ENCODE data around the gene TMCC1. TPM values are rescaled to one million over a fixed set of nuclear protein-coding genes. Genes with fewer than 3 reads are reported as not detected.
"Not testable (repeated sequence)": the region's sequence is repeated elsewhere in the genome, so short reads cannot be mapped to it uniquely, and the experiment has no call there.

Gene TMCC1
- total RNA-seq, 1 donor from 2014 or later: 37.8 TPM

DNA sequence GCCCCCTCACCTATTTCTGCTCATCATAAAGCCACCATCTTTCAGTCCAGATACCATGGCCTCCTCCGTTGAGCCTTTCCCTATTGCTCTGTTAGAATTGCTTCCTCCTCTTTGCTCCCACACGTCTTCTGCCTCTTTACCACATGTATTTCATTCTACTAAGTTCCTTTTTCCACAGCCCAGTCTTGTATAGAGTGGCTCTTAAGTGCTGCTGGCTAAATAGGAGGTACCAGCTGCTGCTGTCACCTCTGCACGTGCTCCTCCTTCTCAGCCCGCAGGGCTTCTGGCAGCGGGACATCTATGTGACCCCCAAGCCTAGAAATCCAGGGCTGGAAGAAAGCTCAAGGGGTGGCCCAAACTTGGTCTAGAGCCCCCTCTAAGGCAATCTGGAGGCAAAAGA is 248.2 kb downstream of the TMCC1 start:
- TF ChIP-seq, protein P1, sequence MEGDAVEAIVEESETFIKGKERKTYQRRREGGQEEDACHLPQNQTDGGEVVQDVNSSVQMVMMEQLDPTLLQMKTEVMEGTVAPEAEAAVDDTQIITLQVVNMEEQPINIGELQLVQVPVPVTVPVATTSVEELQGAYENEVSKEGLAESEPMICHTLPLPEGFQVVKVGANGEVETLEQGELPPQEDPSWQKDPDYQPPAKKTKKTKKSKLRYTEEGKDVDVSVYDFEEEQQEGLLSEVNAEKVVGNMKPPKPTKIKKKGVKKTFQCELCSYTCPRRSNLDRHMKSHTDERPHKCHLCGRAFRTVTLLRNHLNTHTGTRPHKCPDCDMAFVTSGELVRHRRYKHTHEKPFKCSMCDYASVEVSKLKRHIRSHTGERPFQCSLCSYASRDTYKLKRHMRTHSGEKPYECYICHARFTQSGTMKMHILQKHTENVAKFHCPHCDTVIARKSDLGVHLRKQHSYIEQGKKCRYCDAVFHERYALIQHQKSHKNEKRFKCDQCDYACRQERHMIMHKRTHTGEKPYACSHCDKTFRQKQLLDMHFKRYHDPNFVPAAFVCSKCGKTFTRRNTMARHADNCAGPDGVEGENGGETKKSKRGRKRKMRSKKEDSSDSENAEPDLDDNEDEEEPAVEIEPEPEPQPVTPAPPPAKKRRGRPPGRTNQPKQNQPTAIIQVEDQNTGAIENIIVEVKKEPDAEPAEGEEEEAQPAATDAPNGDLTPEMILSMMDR (IDR thresholded peaks at IDR 0.05): no peak
- H3K36me3 Mint-ChIP-seq (ENCODE audit: unreplicated experiment): no peaks in the 10 kb centered on the region
- no peak for DNase-seq (ENCODE audit: extremely low spot score, unreplicated experiment)
- H3K4me1 Mint-ChIP-seq (ENCODE audit: unreplicated experiment): peaks cover 14% of the 10 kb centered on the region
- H3K27ac Mint-ChIP-seq (ENCODE audit: unreplicated experiment): no peak overlapping the region
- H3K9me3 Mint-ChIP-seq (ENCODE audit: unreplicated experiment): no peaks in the 10 kb centered on the region
- H3K4me3 Mint-ChIP-seq (ENCODE audit: unreplicated experiment): no peak overlapping the region
- no peaks in the 10 kb centered on the region for H3K27me3 Mint-ChIP-seq (ENCODE audit: unreplicated experiment)

DNA sequence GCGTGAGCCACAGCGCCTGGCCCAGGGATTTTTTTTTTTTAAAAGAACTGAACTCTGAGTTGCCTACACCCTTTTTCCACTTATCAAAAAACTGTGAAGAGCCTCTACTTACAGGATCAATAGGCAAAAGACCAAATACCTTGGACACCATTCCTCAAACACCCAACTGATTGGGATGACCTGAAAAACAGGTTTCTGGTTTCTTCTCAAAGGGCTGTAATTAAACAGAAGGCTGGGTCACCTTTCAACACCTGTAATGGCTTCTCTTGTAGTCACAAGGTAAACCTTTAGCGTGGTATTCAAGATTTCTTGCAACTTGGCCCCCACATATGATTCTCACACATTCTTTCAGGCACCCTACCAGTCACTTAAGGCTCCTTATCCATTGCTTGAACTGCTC is 248.7 kb downstream of the TMCC1 start:
- Mint-ChIP-seq H3K36me3 (ENCODE audit: unreplicated experiment) (no peaks in the 10 kb centered on the region), H3K27ac (ENCODE audit: unreplicated experiment) (no peak overlapping the region), H3K9me3 (ENCODE audit: unreplicated experiment) (no peaks in the 10 kb centered on the region), H3K4me3 (ENCODE audit: unreplicated experiment) (no peak overlapping the region), H3K27me3 (ENCODE audit: unreplicated experiment) (no peaks in the 10 kb centered on the region), H3K4me1 (ENCODE audit: unreplicated experiment) (peaks cover 9% of the 10 kb centered on the region)
- TF ChIP-seq, protein P1 (IDR thresholded peaks at IDR 0.05): no peak
- DNase-seq (ENCODE audit: extremely low spot score, unreplicated experiment): no peak

DNA sequence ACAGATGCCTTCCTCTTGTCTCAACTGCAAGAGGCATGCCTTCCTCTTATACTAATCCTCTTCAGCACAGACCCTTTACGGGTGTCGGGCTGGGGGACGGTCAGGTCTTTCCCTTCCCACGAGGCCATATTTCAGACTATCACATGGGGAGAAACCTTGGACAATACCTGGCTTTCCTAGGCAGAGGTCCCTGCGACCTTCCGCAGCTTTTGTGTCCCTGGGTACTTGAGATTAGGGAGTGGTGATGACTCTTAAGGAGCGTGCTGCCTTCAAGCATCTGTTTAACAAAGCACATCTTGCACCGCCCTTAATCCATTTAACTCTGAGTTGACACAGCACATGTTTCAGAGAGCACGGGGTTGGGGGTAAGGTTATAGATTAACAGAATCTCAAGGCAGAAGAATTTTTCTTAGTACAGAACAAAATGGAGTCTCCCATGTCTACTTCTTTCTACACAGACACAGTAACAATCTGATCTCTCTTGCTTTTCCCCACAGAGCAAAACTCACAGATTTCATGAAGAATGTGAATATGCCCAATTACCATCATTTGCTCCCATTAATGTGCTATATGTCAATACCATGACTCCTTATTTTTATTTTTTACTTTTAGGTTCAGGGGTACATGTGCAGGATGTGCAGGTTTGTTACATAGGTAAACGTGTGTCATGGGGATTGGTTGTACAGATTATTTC is 251.8 kb downstream of the TMCC1 start:
- H3K27ac Mint-ChIP-seq (ENCODE audit: unreplicated experiment); H3K36me3 Mint-ChIP-seq (ENCODE audit: unreplicated experiment); H3K4me1 Mint-ChIP-seq (ENCODE audit: unreplicated experiment); DNase-seq (ENCODE audit: extremely low spot score, unreplicated experiment); H3K27me3 Mint-ChIP-seq (ENCODE audit: unreplicated experiment); H3K9me3 Mint-ChIP-seq (ENCODE audit: unreplicated experiment); H3K4me3 Mint-ChIP-seq (ENCODE audit: unreplicated experiment): not testable (repeated sequence)

DNA sequence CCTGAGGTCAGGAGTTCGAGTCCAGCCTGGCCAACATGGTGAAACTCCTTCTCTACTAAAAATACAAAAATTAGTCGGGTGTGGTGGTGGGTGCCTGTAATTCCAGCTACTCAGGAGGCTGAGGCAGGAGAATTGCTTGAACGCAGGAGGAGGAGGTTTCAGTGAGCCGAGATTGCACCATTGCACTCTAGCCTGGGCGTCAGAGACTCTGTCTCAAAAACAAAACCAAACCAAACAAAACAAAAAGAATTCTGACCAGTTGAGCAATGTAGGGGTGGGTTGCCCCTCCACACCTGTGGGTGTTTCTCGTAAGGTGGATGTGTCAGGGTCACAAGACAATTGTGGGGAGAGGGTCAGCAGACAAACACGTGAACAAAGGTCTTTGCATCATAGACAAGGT is 252.5 kb downstream of the TMCC1 start:
- not testable (repeated sequence) for H3K4me1 Mint-ChIP-seq (ENCODE audit: unreplicated experiment); H3K27me3 Mint-ChIP-seq (ENCODE audit: unreplicated experiment); H3K27ac Mint-ChIP-seq (ENCODE audit: unreplicated experiment); H3K9me3 Mint-ChIP-seq (ENCODE audit: unreplicated experiment); H3K36me3 Mint-ChIP-seq (ENCODE audit: unreplicated experiment); DNase-seq (ENCODE audit: extremely low spot score, unreplicated experiment); H3K4me3 Mint-ChIP-seq (ENCODE audit: unreplicated experiment)

DNA sequence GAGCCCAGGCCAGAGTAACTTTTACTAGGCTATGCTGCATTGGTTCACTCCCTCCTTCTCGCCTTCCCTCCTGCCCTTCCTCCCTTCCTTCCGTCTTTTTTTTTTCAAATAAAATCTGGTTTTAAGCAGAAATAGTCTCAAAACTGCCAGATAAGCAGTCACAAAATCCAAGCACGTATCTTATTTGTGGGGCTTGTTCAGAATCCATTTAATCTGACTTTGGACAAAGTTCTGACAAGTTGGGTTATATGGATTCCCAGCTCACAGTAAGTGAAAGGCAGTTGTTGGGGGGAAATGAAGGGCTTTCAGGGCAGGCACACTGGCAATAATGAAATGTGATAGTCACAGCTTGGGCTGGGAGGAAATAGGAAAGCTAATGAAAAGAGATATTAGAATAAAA is 255.0 kb downstream of the TMCC1 start:
- peaks cover 2% of the 10 kb centered on the region for H3K4me1 Mint-ChIP-seq (ENCODE audit: unreplicated experiment)
- no peaks in the 10 kb centered on the region for H3K27me3 Mint-ChIP-seq (ENCODE audit: unreplicated experiment)
- H3K36me3 Mint-ChIP-seq (ENCODE audit: unreplicated experiment): no peaks in the 10 kb centered on the region
- H3K4me3 Mint-ChIP-seq (ENCODE audit: unreplicated experiment): no peak overlapping the region
- DNase-seq (ENCODE audit: extremely low spot score, unreplicated experiment): no peak
- TF ChIP-seq, protein P1 (IDR thresholded peaks at IDR 0.05): no peak
- H3K27ac Mint-ChIP-seq (ENCODE audit: unreplicated experiment): no peak overlapping the region
- H3K9me3 Mint-ChIP-seq (ENCODE audit: unreplicated experiment): peaks cover 13% of the 10 kb centered on the region

DNA sequence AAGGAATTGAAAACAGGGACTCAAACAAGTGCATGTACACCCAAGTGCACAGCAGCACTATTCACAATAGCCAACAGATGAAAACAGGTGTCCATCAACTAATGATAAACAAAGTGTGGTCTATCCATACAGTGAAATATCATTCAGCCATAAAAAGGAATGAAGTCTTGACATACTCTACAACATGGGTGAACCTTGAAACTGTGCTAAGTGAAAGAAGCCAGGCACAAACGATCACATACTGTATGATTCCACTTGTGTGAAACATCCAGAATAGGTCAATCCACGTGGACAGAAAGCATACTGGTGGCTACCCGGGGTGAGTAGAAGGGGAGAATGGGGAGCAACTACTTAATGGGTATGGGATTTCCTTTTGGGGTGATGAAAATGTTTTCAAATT is 257.4 kb downstream of the TMCC1 start:
- DNase-seq (ENCODE audit: extremely low spot score, unreplicated experiment): no peak
- Mint-ChIP-seq H3K36me3 (ENCODE audit: unreplicated experiment) (no peaks in the 10 kb centered on the region), H3K4me1 (ENCODE audit: unreplicated experiment) (no peaks in the 10 kb centered on the region), H3K4me3 (ENCODE audit: unreplicated experiment) (no peak overlapping the region), H3K27me3 (ENCODE audit: unreplicated experiment) (no peaks in the 10 kb centered on the region), H3K27ac (ENCODE audit: unreplicated experiment) (no peak overlapping the region), H3K9me3 (ENCODE audit: unreplicated experiment) (peaks cover 13% of the 10 kb centered on the region)
- TF ChIP-seq, protein P1 (IDR thresholded peaks at IDR 0.05): no peak

Data from osteocyte (in vitro differentiated cells).